MM.1S (cell line): Measurements from ENCODE around the gene CTSH.

Experiments
- DNase-seq: peaks from one replicate; pipeline ENCODE4 v3.0.0-alpha.2; 2015
- H2AFZ ChIP-seq: fragments of 300-600 bp; sonication (generic); 2 replicates; pipeline ENCODE4 v1.6.0; 2016; ENCODE audit warnings: antibody characterized with exemption, low read length
- H3F3A ChIP-seq: fragments of 300-600 bp; sonication (generic); 2 replicates; pipeline ENCODE4 v1.6.1; 2016; ENCODE audit warnings: mild to moderate bottlenecking, antibody characterized with exemption, low read length, moderate library complexity, mixed read lengths; ENCODE audit not compliant: insufficient read depth
- H3K27ac ChIP-seq: fragments of 300-600 bp; sonication (generic); 2 replicates; pipeline ENCODE4 v1.5.1; 2016; ENCODE audit warnings: mild to moderate bottlenecking, low read length
- H3K27me3 ChIP-seq: fragments of 300-600 bp; sonication (generic); replicated peaks from 2 replicates; pipeline ENCODE4 v1.6.0; 2016; ENCODE audit warnings: low read length; ENCODE audit not compliant: insufficient read depth
- H3K36me3 ChIP-seq: fragments of 300-600 bp; sonication (generic); replicated peaks from 2 replicates; pipeline ENCODE4 v1.6.1; 2016; ENCODE audit warnings: mild to moderate bottlenecking, low read length, mixed read lengths; ENCODE audit not compliant: insufficient read depth
- H3K4me1 ChIP-seq: fragments of 300-600 bp; sonication (generic); 2 replicates; pipeline ENCODE4 v1.6.1; 2016; ENCODE audit warnings: low read length, mixed read lengths
- H3K4me2 ChIP-seq: fragments of 300-600 bp; sonication (generic); 2 replicates; pipeline ENCODE4 v1.6.0; 2016; ENCODE audit warnings: low read depth, low read length
- H3K4me3 ChIP-seq: fragments of 300-600 bp; sonication (generic); 2 replicates; pipeline ENCODE4 v1.5.1; 2016; ENCODE audit warnings: low read length, mixed read lengths
- H3K79me2 ChIP-seq: fragments of 300-600 bp; sonication (generic); 2 replicates; pipeline ENCODE4 v1.6.1; 2016; ENCODE audit warnings: mixed run types, low read length, mixed read lengths
- H3K9ac ChIP-seq: fragments of 300-600 bp; sonication (generic); 2 replicates; pipeline ENCODE4 v1.6.1; 2016; ENCODE audit warnings: low read length, mixed read lengths
- H3K9me2 ChIP-seq: fragments of 300-600 bp; sonication (generic); replicated peaks from 2 replicates; pipeline ENCODE4 v1.6.1; 2016; ENCODE audit warnings: mild to moderate bottlenecking, low read length, mixed read lengths; ENCODE audit not compliant: insufficient read depth
- H3K9me3 ChIP-seq: fragments of 300-600 bp; sonication (generic); replicated peaks from 2 replicates; pipeline ENCODE4 v1.6.1; 2016; ENCODE audit warnings: mild to moderate bottlenecking, low read length, mixed read lengths; ENCODE audit not compliant: insufficient read depth
- H4K20me1 ChIP-seq: fragments of 300-600 bp; sonication (generic); 2 replicates; pipeline ENCODE4 v1.6.1; 2016; ENCODE audit warnings: mild to moderate bottlenecking, low read length, moderate library complexity, mixed read lengths; ENCODE audit not compliant: insufficient read depth
- EZH2 ChIP-seq: fragments of 300-600 bp; sonication (generic); optimal IDR thresholded peaks from 2 replicates; pipeline ENCODE3; 2017; ENCODE audit warnings: low read depth, mild to moderate bottlenecking, antibody characterized with exemption, low read length, mixed read lengths
- EZH2phosphoT487 ChIP-seq: fragments of 300-600 bp; sonication (generic); IDR thresholded peaks from 2 replicates; pipeline ENCODE4 v1.6.1; 2018; ENCODE audit warnings: antibody characterized with exemption, low read length
- TF ChIP-seq, protein P1 (sequence below): fragments of 300-600 bp; sonication (generic); IDR thresholded peaks from 2 replicates; pipeline ENCODE4 v1.5.1; 2016; ENCODE audit warnings: antibody characterized with exemption, low read length, mixed read lengths

Gene CTSH

DNA sequence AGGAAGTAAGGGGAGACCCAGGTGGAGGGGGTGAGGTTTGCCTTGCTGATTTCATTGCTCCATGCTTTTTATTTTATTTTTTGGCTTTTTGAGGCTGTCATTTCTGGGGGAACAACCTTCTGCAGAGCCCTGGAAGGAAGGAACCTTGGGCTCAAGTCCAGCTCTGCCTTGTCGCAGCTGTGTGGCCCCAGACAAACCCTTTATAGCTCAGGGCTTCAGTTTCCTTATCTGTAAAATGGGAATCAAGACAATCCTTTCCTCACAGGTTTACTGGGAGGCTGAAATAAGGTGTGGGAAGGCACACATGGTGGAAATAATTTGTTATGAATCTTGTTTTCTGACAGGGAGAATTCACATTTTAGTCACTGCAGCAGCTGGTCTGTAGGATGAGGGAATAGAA lies 45.4 kb upstream of the CTSH start:
- H3K9me2 ChIP-seq: no peaks in the 10 kb centered on the region
- no peak overlapping the region for H2AFZ ChIP-seq
- H3F3A ChIP-seq: no peaks in the 10 kb centered on the region
- H3K4me1 ChIP-seq: 0 out of 2 replicates have a peak, but pooled peaks cover 3% of the 10 kb centered on the region
- DNase-seq: no peak
- H3K9me3 ChIP-seq: no peaks in the 10 kb centered on the region
- H3K79me2 ChIP-seq: no peaks in the 10 kb centered on the region
- H3K27me3 ChIP-seq: no peaks in the 10 kb centered on the region
- TF ChIP-seq, protein P1, sequence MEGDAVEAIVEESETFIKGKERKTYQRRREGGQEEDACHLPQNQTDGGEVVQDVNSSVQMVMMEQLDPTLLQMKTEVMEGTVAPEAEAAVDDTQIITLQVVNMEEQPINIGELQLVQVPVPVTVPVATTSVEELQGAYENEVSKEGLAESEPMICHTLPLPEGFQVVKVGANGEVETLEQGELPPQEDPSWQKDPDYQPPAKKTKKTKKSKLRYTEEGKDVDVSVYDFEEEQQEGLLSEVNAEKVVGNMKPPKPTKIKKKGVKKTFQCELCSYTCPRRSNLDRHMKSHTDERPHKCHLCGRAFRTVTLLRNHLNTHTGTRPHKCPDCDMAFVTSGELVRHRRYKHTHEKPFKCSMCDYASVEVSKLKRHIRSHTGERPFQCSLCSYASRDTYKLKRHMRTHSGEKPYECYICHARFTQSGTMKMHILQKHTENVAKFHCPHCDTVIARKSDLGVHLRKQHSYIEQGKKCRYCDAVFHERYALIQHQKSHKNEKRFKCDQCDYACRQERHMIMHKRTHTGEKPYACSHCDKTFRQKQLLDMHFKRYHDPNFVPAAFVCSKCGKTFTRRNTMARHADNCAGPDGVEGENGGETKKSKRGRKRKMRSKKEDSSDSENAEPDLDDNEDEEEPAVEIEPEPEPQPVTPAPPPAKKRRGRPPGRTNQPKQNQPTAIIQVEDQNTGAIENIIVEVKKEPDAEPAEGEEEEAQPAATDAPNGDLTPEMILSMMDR: no peak
- H4K20me1 ChIP-seq: no peaks in the 10 kb centered on the region
- H3K4me3 ChIP-seq: no peak overlapping the region
- no peak overlapping the region for H3K27ac ChIP-seq
- no peak overlapping the region for H3K4me2 ChIP-seq
- no peak overlapping the region for H3K9ac ChIP-seq
- H3K36me3 ChIP-seq: no peaks in the 10 kb centered on the region

DNA sequence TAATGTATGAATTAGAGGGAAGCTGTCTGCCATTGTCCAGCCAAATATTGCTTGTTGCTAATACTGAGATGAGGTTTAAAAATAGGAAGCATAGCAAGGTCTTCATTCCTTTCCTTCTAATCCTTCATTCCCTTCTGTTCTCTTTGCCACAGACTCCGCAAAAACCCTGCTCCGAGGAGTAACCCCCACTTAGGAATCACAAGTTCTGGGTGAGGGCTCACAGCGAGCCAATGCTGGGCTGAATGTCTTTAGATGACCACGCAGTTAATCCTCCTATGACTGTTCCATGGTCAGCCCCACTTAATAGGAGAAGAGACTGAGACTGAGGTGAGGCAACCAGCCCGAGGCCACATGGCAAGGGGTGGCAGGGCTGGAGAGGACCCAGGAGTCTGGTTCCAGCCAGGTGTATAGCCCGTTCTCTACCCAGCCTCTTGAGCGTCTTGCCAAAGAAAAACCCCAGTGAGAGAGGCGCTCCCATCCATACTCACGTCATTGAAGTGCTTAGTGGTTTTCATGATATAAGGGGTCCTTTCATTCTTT lies 44.9 kb upstream of the CTSH start:
- TF ChIP-seq EZH2phosphoT487: no peak
- no peak for TF ChIP-seq EZH2
- TF ChIP-seq, protein P1: no peak
- Histone ChIP-seq H3K27me3 (no peaks in the 10 kb centered on the region), H3K9ac (no peak overlapping the region), H3K4me3 (no peak overlapping the region), H3K9me2 (no peaks in the 10 kb centered on the region), H3K9me3 (no peaks in the 10 kb centered on the region), H3K27ac (no peak overlapping the region), H3K4me1 (0 out of 2 replicates have a peak, but pooled peaks cover 3% of the 10 kb centered on the region), H3K36me3 (no peaks in the 10 kb centered on the region), H3K79me2 (no peaks in the 10 kb centered on the region), H4K20me1 (no peaks in the 10 kb centered on the region), H3F3A (no peaks in the 10 kb centered on the region), H2AFZ (no peak overlapping the region), H3K4me2 (no peak overlapping the region)
- no peak for DNase-seq

DNA sequence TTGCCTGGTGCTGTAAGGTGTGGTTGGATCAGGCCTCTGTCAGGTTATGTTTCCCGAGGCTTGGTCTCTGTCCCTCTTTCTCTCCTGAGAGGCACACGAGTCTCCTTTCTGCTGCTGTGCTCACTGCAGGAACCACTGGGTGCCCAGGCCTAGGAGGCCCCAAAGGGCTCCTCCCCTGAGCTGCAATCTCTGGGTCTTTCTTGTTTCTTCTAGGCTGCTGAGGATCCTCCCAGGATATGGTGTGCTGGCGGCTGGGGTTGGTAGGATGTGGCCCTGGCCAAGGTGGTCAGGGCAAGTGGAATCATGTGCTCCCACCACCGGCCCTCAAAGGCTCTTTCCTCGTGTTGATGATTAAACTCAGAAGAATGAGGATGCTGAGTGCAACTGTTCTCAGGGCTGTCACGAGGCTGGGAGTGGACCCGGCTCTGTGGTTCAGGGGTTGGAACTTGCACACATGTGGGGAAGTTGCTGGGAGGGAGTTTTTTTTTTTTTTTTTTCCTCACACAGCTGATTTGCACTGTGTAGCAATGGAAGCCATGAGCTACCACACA lies 43.6 kb upstream of the CTSH start:
- H2AFZ ChIP-seq: no peak overlapping the region
- no peak overlapping the region for H3K27ac ChIP-seq
- no peak for DNase-seq
- H3K4me1 ChIP-seq: 0 out of 2 replicates have a peak, but pooled peaks cover 3% of the 10 kb centered on the region
- TF ChIP-seq EZH2phosphoT487 (no peak), EZH2 (no peak)
- TF ChIP-seq, protein P1: no peak
- no peaks in the 10 kb centered on the region for H3K36me3 ChIP-seq
- H3F3A ChIP-seq: no peaks in the 10 kb centered on the region
- H3K27me3 ChIP-seq: no peaks in the 10 kb centered on the region
- no peak overlapping the region for H3K4me2 ChIP-seq
- no peaks in the 10 kb centered on the region for H3K9me2 ChIP-seq
- H3K4me3 ChIP-seq: no peak overlapping the region
- H3K79me2 ChIP-seq: no peaks in the 10 kb centered on the region
- H4K20me1 ChIP-seq: no peaks in the 10 kb centered on the region
- no peak overlapping the region for H3K9ac ChIP-seq
- H3K9me3 ChIP-seq: no peaks in the 10 kb centered on the region
